GM18873 (cell line): ENCODE measurements around the gene P2RY12.

Experiments used
- ATAC-seq: cut with Tn5 transposase; IDR thresholded peaks from one replicate; pipeline ENCODE4 v1.9.1; 2021; ENCODE audit warnings: mild to moderate bottlenecking, moderate library complexity, moderate number of reproducible peaks; ENCODE audit not compliant: unreplicated experiment, low FRiP score

P2RY12 gene

DNA sequence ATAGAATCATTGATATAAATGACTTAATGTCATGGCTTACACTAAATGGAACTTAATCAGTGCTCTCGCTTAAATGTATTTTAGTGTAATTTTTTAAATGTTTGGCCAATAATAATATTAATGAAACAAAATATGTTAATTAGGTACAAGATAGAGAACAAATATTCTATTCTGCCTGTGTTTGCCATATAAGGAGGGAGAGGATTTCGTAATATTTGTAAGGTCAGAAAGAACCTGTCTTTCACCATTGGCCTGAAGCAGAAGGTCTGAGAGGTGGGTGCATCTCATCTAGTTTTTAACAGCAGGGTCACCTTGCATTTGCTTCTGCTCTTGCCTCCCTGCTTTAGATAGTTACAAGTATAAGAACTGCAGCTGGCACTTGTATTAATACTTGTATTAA is 70.4 kb downstream of the P2RY12 start:
- no peak for ATAC-seq

DNA sequence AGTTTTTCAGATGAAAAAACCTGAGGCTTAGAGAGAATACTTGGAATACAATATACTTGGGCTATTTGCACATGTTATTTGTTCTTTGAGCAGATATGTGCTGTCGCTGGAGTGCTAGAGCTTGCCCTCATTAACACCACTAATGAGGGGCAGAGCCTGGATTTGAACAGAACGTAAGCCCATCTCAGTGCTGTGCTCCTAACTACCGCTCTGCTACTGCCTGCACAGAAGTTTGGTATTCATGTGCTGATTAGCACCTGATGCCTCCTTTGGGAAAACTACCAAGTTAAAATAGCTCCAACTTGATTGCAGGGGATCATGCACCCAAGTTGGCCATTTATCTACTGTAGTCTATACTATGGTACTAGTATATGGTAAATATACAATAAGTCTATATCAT is 71.6 kb downstream of the P2RY12 start:
- ATAC-seq = no peak

DNA sequence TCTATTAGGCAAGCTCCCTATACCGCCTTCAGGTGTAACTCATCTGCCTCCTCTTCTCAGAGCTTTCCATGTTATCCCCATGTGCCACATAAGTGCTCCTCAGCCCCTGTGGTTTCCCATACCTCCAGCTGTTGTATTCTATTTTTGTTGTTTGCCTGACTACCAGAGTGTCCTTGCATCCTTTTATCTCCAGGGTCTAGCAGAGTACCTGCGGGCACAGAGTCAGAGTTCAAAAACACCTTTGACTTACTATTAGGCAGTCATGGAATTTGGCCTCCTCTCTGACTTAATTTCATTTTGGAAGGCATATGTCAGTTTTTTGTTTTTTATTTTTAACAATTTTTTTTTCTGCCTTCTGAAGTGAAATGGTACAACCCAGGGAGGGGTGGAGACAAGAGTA is 75.0 kb downstream of the P2RY12 start:
- ATAC-seq = no peak

DNA sequence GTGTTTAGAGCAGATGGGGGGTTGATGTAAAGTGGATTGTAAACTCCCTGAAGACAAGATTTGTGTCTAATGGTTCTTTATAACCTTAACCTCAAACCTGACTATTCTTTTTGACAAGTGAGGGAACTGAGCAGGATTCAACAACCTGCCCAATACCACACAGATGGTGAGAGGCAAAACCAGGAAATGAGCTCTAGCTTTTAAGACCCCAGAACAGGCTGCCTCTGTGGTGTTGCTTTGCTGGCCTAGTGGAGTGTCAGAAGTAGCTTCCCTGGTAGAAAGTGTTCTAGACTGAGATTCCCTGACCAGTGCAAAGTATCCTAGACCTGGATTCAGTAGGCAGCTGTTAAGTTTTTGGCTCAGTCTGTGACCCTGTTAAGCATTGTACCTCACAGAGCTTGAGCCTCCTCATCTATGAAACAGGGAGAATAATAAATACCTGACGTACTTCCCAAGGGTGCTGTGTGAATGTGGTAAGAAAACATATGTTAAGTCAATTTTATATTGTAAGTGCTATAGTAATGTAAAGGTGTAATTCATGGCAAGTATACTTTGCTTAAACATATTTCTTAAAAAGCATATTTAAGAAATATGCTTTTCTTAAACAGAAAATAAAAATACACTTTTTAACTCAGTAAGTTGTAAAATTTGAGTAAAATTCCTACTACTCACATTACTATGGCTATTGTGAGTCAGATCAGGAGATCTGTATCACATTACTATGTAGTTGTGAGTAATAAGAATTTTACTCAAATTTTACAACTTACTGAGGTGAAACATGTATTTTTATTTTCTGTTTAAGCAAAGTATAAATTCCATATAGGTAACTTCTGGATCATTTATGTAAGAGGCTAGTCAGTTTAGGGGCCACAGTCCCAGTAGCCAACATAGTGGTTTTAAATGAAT is 76.7 kb downstream of the P2RY12 start:
- ATAC-seq = no peak

DNA sequence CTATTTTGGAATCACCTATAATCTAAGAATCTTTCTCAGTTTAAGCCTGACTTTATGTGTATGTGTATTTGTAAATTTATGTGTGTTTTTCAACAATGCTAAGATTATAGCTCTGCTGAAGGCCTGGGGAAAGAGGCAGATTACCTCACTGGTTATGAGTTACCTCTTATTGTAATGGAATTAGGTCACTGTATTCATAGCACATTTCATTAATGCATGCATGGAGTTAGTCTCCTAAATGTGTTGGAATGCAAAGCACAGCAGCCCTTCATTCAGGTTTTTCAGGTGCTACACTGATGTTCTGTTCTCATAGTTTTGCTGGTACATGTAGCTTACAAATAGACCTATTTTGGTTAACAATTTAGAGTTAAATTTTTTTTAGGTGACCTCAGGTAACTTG is 77.4 kb downstream of the P2RY12 start:
- ATAC-seq = no peak

DNA sequence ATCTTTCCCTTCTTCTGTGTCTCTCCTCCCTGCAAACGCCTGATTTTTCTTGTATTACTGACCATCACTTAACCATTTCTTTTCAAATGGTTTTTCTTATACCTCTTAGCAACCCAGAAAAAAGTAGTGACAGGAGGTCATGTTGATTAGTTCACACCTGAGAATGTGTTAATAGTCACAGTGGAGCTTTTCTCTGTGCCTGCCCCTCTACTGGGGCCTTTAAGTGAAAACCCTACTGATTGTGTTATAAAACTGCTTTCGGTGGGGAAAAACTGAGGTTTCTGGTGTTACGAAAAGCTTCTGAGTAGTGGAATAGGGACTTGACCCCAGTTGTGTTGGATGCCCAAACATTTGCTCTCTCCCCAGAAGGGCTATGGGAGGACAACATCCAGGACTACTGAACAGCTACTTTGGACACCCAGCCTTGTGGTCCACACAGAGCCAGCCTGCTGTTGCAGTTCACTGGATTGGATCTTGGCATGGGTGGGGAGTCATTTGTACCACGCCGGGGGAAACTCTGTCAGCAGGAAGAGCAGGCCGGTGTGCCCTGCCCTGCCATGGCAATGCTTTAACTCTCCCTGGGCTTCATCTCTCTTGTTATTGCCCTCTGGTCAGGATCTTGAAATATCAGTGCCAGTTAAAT is 78.3 kb downstream of the P2RY12 start:
- ATAC-seq = no peak

DNA sequence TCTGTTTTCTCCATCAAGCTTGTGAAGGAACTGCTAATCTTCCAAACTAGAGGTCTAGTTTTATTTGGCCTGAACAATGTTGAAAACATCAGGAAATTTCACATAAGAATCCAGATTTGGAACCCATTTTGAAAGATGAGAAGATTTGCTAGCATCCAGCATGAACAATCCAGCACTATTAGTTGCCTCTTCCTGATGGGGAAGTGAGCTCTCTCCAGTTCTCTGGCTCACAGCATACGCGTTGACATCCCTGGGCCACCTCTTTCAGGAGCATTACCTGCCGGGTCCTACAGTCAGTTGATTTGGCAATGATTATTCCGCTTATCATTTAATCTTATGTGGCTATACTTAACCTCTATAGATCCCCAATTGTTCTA is 78.8 kb downstream of the P2RY12 start:
- ATAC-seq = no peak

DNA sequence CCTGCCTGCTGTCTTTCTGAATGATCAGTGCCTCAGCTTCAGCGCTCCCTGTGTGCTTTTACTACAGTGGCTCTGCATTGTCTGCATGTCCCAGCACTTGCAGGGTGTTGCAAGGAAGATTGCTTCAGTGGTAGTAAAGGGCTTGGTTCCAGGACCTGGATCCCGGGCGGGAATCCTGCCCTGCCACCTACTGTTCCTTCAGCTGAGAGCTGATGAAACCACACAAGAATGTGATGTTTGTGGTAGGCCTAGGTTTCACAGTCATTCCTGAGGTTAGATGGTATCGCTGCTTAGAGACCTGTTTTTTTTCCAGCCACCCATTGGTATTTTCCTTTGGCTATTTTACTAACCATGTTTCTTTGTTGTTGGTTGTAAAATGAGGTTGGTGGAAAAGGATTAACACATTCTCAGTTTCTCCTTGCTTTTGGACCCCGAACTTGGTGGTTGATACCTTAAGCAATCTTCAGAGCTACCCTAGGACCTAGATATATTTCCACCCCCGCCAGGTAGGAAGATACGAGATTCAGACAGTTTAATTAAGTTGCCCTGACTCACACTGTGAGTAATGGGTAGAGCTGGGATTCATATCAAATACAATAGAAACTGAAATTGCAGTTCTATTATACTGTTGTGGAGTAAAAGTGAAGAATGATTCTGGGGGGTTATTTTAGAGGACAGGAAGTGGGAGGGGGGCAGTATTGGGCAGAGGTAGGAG is 79.3 kb downstream of the P2RY12 start:
- ATAC-seq = no peak

DNA sequence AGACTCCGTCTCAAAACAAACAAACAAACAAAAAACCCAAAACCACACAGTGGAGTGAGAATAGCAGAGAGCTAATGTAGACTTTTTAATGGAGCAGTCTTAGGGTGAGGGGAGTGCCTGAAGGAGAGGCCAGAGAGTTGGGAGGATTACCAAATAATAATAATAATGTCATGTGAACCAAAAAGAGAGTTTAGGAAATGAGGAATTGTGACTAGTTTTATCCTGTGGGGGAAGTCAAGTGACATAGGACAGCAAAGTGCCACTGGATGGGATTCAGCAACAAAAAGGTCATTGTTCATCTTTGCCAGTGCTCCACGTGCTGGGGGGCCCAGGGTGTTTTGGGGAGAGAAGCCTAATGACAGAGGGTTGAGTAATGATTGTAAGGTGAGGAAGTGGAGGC is 80.8 kb downstream of the P2RY12 start:
- no peak for ATAC-seq

DNA sequence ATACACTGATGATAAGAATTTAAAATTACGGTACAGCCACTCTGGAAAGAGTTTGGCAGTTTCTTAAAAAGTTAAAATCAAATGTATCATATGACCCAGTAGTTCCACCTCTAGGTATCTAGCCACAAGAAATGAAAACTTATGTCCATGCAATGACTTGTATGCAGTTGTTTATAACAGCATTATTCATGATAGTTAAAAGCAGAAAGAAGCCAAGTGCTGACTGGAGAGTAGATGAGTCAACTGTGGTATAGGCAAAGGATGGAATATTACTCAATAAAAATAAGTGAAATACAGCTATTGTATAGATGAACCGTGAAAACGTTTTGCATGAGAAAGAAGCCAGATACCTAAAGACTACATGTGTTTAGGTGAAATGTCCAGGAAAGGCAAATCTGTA is 82.8 kb downstream of the P2RY12 start:
- no peak for ATAC-seq

DNA sequence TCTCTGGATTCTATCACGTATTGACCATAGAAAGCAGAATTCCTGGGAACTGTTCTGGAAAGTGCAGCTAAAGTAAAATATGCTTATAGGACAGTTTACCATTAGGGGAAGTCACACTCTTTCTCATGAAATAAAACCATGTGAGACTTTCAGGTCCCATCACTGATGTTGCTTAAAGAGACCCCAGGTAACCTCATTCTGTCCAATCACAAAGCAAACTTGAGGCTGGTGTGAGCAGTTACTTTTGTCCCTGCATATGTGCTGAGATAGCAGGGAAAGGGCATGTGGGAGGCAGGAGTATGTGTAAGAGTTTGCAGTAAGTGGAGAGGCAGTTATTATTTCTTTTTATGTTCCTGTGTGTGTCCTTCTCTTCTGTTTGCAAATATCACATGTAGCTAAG is 84.0 kb downstream of the P2RY12 start:
- ATAC-seq = no peak

DNA sequence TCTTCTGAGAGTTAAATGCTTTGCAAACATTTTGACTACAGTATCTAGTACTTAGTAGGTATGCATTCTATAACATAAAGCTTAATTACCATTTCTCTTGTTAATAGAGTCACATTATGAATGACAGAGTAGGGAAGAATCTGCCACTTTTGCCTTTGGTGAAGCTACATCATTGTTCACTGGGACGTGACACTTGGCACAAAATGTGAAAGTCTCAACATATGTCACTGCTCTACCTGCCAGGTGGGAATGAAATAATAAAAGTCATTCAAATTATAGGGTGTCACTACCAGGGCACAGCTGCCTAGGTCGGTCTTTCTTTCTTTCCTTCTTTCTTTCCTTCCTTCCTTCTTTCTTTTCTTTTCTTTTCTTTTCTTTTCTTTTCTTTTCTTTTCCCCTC is 85.5 kb downstream of the P2RY12 start:
- ATAC-seq = no peak

DNA sequence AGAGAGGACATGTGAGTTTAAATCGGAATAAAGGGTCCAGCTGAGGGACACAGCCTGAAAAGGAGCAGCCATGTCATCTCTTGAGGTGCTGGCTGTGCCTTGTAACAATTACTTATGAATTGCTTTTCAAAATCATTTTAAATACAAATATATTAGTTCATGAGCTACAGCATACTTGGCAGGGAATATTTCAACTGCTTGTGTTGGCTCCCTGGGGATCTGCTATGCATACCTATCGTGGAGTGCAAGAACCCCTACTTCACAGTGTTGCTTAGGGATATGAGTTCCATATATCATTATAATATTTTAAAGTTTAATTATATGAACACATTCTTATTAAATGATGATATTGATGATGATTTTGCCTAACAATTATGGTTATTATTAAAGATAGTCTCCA is 87.1 kb downstream of the P2RY12 start:
- no peak for ATAC-seq

DNA sequence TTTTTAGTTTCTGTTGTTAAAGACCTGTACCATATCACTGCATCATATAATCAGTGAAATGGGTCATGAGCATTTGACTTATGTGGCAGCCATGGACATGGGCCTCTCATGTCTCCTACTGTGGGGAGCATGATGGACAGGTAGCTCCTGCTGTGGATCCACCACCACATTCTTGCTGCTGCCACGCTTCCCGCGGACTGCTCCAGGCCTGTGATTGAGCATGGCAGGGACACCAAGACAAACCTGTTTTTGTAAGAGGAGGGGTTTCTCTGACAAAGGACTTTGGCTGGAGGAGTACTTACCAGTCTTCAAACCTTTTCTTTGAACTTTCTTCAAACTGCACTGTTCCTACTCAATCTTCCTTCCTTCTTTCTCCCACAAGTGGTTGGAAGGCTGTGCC is 88.3 kb downstream of the P2RY12 start:
- ATAC-seq = no peak

DNA sequence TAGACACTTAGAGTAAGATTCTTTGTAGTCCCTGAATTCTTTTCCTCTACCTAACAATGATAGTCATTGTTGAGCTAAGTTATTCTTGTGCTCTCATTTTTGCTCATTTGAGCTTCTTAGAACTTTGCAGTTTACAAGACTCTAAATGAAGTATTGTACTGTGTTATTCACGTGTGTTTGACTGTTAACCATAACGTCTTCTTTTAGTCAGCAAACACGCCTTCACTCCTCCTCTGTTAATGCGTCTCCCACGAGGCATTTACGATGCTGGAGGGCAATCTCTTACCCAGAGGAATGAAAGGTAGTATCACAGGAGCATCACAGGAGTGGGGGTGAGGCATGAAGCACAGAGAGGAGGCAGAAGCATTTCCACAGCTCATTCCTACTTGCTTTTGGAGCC is 91.4 kb downstream of the P2RY12 start:
- no peak for ATAC-seq

DNA sequence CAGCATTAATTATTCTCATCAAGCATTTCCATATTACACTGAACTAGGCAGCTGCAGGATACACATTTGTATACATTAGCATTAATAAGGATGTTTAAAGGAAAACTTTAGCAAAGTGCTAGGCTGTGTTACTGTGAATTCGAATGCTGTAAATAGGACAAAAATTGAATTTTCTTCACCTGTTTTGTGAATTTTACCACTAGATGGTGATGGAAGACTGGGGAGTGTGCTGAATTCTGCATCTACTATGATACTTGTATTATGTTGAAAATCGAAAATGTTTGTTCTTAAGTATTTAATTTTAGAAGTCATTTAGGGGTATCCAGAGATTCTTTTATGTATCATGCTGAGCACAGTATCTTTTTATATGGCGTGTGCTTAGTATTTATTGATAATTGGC is 93.9 kb downstream of the P2RY12 start:
- ATAC-seq = no peak

DNA sequence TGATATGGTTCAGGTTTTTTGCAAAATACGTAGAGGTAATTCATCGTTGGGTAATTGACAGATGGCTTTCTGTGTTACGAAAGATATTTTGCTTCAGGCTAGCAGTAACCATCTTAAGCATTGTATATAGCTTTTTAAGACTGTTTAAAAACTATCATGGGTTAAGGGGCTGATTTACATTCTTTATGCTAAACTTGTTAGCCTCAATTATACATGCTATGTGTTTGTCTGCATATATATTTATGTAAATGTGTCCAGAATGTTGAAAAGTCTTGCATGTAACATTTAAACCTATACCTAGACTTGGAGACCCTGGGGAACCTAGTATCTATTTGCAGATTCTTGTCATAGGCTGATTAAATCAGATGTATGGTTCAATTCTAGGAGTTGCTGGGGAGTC is 95.1 kb downstream of the P2RY12 start:
- no peak for ATAC-seq
